KOPT-K1 (cell line): ENCODE data around the gene LPP.

Source experiments
- H3K27ac ChIP-seq: fragments of 200-600 bp; sonication (generic); 2 replicates; pipeline ENCODE4 v1.5.1; 2016; ENCODE audit warnings: antibody characterized with exemption, mild to moderate bottlenecking, low read depth, low read length; ENCODE audit not compliant: poor library complexity, severe bottlenecking
- H3K36me3 ChIP-seq: fragments of 200-600 bp; sonication (generic); 2 replicates; pipeline ENCODE4 v1.5.1; 2017; ENCODE audit warnings: antibody characterized with exemption, mild to moderate bottlenecking, low read length, moderate library complexity; ENCODE audit not compliant: insufficient read depth
- H3K9me3 ChIP-seq: fragments of 200-600 bp; sonication (generic); 2 replicates; pipeline ENCODE4 v1.5.1; 2017; ENCODE audit warnings: antibody characterized with exemption, low read length, mild to moderate bottlenecking; ENCODE audit not compliant: insufficient read depth, poor library complexity, severe bottlenecking

The LPP gene

DNA sequence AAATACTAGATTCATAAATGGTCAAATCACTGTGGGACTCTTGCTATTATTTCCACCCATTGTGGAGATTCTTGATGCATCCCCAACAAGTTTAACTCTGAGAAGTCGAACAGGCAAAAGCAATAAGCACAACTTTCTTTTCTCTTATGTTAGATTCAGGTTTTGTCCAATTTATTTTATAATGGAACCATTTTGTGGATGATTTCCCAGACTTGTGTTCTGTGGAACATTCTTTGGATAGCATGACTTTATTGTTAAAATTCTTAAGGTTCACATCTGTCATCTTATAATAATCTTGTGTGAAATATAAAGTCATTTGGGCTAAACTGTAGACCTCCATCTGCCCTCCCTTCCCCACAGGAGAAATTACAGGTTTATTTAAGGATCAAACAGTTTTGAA lies 213.7 kb downstream of the LPP start:
- Histone ChIP-seq H3K27ac (no peak overlapping the region), H3K36me3 (no peaks in the 10 kb centered on the region), H3K9me3 (no peaks in the 10 kb centered on the region)

GRCh38 chr3:188369526-188369925 lies 215.6 kb downstream of the LPP start:
- no peaks in the 10 kb centered on the region for H3K9me3 ChIP-seq
- no peak overlapping the region for H3K27ac ChIP-seq
- H3K36me3 ChIP-seq: no peaks in the 10 kb centered on the region

DNA sequence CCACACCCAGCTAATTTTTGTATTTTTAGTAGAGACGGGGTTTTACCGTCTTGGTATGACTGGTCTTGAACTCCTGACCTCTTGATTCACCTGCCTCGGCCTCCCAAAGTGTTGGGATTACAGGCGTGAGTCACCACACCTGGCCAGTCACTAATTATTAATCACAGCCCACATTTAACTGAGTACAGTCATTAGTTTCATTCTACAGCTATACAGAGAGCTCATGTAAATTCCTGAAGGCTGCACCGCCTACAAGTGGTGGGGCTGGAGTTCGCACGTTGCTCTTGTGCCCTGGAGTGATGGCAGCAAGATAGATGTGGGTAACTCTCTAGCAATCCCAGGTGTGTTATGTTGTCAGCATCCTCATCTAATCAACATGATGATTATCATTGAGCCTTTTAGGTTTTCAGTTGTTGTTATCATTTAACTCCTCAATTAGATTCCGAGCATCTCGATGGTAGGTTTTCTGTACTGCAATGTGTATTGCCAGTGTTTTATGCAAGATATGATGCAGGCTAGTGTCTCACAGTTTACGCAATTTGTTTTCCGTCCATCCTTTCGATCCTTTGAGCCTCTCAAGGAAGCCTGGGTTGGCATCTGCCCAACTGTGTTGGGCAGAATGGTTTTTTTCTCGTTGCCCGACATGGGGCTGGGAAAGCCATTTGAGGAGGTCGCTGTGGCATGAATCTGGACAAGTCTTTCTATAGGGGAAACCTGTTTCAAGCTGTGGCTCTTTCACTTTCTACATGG lies 216.3 kb downstream of the LPP start:
- no peak overlapping the region for H3K27ac ChIP-seq
- H3K36me3 ChIP-seq: no peaks in the 10 kb centered on the region
- no peaks in the 10 kb centered on the region for H3K9me3 ChIP-seq

DNA sequence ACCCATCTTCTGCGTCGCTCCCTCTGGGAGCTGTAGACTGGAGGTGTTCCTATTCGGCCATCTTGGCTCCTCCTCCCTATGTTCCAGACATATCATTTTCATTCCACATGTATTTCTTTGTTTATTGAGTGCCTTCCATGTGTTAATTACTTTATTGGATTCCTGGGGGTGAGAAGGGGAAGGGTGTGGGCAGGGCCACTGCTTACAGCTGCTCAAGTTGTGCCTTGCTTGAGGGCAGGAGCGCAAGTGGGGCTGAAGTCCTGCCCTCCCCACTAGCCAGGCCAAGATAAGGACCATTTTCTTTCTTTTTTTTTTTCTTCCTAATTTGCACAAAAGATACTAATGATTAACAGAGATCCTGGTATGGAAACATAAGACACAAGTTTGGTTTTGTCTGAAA lies 224.8 kb downstream of the LPP start:
- Histone ChIP-seq H3K27ac (no peak overlapping the region), H3K36me3 (no peaks in the 10 kb centered on the region), H3K9me3 (no peaks in the 10 kb centered on the region)

GRCh38 chr3:188380252-188380651 lies 226.3 kb downstream of the LPP start:
- no peaks in the 10 kb centered on the region for H3K9me3 ChIP-seq
- H3K36me3 ChIP-seq: no peaks in the 10 kb centered on the region
- no peak overlapping the region for H3K27ac ChIP-seq

DNA sequence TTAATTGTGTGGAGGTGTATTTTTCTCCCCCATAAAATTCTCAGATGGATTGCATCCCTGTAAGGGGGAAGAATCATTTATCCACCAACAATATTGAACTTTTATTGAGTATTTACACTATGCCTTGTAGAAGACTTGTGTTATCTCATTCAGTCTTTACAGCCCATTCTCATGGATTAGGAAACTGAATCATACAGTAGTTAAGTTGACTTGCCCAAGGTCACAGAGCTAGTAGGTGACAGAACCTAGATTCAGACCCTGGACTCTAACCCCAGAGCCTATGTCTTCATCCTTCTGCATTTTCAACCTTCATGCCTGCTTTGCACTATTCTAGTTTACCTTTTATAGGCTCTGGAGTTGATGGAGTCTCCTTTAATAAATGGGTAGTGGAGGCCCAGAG lies 226.8 kb downstream of the LPP start:
- H3K9me3 ChIP-seq: no peaks in the 10 kb centered on the region
- H3K27ac ChIP-seq: no peak overlapping the region
- H3K36me3 ChIP-seq: no peaks in the 10 kb centered on the region

GRCh38 chr3:188383748-188384147 lies 229.8 kb downstream of the LPP start:
- Histone ChIP-seq H3K27ac (no peak overlapping the region), H3K9me3 (no peaks in the 10 kb centered on the region), H3K36me3 (no peaks in the 10 kb centered on the region)

DNA sequence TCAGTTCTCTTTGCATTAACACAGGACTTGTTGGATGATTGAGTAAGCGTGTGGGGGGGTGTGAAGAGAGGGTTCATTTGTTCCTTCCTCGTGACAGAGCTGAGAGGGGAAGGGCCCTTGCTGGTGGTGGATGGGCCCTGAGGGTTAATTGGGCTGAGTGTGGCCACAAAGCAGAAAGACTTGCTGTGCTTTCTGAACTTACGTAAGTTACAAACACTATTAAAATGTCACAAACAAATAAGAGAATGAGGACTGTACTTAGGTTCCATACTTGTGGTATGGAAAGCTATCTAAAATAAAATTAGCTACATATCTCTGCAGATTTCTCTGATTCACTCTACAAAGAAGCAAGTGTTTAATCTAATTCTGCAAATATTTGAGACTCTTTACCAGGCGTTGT lies 231.3 kb downstream of the LPP start:
- H3K36me3 ChIP-seq: no peaks in the 10 kb centered on the region
- H3K27ac ChIP-seq: no peak overlapping the region
- no peaks in the 10 kb centered on the region for H3K9me3 ChIP-seq

DNA sequence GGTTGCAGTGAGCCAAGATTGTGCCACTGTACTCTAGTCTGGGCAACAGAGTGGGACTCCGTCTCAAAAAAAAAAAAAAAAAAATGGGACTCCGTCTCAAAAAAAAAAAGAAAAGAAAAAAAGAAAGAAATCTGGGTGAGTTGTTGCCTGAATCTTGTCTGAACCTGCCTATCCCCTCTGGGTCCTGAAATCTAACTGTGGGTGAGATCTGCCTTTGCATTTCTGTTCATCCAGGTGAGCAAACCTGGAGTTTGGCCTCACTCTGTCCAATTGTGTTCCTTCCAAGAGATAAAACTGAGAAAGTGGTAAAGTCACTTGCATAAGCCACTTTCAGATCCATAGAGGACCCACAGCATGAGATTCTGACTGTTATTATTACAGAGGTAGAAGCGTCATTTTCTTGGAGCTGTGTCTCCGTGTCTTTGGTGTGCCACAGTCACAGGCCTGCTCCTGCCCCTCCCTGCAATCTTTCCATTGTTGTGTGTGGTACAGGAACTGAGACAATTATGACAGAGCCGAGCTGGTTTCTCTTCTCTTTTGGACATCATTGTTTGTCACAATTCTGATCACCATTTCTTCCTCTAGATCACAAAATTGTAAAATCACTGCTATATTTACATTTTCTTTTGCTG lies 235.9 kb downstream of the LPP start:
- Histone ChIP-seq H3K9me3 (no peaks in the 10 kb centered on the region), H3K27ac (no peak overlapping the region), H3K36me3 (no peaks in the 10 kb centered on the region)

DNA sequence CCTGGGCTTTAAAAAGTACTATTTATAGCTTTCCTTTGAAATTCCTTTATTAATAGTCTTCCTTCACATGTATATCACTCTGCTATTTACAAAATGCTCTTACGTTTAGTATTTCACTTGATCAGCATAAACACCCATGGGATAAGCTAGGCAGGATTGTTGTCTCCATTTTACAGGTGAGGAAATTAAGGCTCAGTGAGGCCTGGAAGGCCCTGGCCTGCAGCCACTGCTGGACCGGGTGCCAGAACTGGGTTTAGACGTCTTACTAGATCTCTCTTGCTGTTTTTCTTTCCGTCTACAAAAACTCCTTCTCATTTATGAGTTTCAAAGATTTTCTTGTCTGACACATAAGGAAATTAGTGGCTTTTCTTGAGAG lies 236.4 kb downstream of the LPP start:
- no peaks in the 10 kb centered on the region for H3K36me3 ChIP-seq
- no peaks in the 10 kb centered on the region for H3K9me3 ChIP-seq
- no peak overlapping the region for H3K27ac ChIP-seq

- no peaks in the 10 kb centered on the region for H3K36me3 ChIP-seq
- H3K9me3 ChIP-seq: no peaks in the 10 kb centered on the region
- no peak overlapping the region for H3K27ac ChIP-seq
Observed at GRCh38 chr3:188390775-188391443, 237.0 kb downstream of the LPP start.

- no peak overlapping the region for H3K27ac ChIP-seq
Observed at GRCh38 chr3:188391592-188391991, 237.6 kb downstream of the LPP start.

GRCh38 chr3:188392076-188392475 lies 238.1 kb downstream of the LPP start:
- no peaks in the 10 kb centered on the region for H3K36me3 ChIP-seq
- no peak overlapping the region for H3K27ac ChIP-seq
- no peaks in the 10 kb centered on the region for H3K9me3 ChIP-seq

More at GRCh38 chr3:188391592-188391991, 237.6 kb downstream of the LPP start:
- no peaks in the 10 kb centered on the region for H3K36me3 ChIP-seq
- no peaks in the 10 kb centered on the region for H3K9me3 ChIP-seq

DNA sequence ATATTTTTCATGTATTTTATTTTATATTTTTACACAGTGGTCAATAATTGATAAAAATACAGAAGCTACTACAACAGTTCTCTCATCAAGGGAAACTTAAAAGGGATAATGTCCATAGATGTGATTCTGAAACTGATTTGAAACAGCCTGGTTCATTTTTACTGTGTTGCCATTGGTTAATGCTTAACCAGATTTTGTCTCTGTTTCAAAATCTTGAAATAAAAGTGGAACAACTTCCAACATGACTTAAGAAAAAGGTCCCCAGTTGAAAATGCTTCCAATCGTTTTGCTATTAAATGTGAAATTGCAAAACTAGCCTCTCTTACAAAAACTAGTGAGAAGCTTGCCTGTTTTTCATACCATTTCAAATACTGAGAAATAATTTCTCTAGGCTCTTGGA lies 240.7 kb downstream of the LPP start:
- no peaks in the 10 kb centered on the region for H3K9me3 ChIP-seq
- no peak overlapping the region for H3K27ac ChIP-seq
- no peaks in the 10 kb centered on the region for H3K36me3 ChIP-seq

- H3K27ac ChIP-seq: no peak overlapping the region
- no peaks in the 10 kb centered on the region for H3K36me3 ChIP-seq
- no peaks in the 10 kb centered on the region for H3K9me3 ChIP-seq
Observed at GRCh38 chr3:188396251-188396650, 242.3 kb downstream of the LPP start.

- no peaks in the 10 kb centered on the region for H3K36me3 ChIP-seq
- no peak overlapping the region for H3K27ac ChIP-seq
- peaks cover 2% of the 10 kb centered on the region for H3K9me3 ChIP-seq
Observed at GRCh38 chr3:188396900-188397299, 242.9 kb downstream of the LPP start.
